Effector memory CD4-positive, alpha-beta T cell (primary cell): ENCODE data around the gene C5orf34.
A peak's percentile ranks its signal among the peaks of the same experiment; 100 is the strongest.
"Not testable (repeated sequence)": the region's sequence is repeated elsewhere in the genome, so short reads cannot be mapped to it uniquely, and the experiment has no call there.

Source experiments
- DNase-seq, 3 donors: peaks; one replicate each; pipeline ENCODE4 v3.0.0-alpha.2; 2020
- H3K27ac ChIP-seq: 2 replicates; pipeline ENCODE4 v1.7.0; 2013; ENCODE audit warnings: mild to moderate bottlenecking, low read length, moderate library complexity; ENCODE audit not compliant: insufficient read depth, poor library complexity, severe bottlenecking
- H3K27me3 ChIP-seq: replicated peaks from 2 replicates; pipeline ENCODE4 v1.7.0; 2013; ENCODE audit warnings: mild to moderate bottlenecking, low read length; ENCODE audit not compliant: insufficient read depth, control insufficient read depth, poor library complexity, severe bottlenecking
- H3K36me3 ChIP-seq: 2 replicates; pipeline ENCODE4 v1.7.0; 2013; ENCODE audit warnings: mild to moderate bottlenecking, low read length, moderate library complexity; ENCODE audit not compliant: control insufficient read depth, insufficient read depth
- H3K4me1 ChIP-seq: 2 replicates; pipeline ENCODE4 v1.7.0; 2013; ENCODE audit warnings: low read length, mild to moderate bottlenecking; ENCODE audit not compliant: control insufficient read depth, insufficient read depth, poor library complexity, severe bottlenecking
- H3K4me3 ChIP-seq: 2 replicates; pipeline ENCODE4 v1.7.0; 2013; ENCODE audit warnings: low read length, low read depth, mild to moderate bottlenecking; ENCODE audit not compliant: insufficient read depth, poor library complexity, severe bottlenecking
- H3K9me3 ChIP-seq: 2 replicates; pipeline ENCODE4 v1.7.0; 2013; ENCODE audit warnings: mild to moderate bottlenecking, low read length, moderate library complexity; ENCODE audit not compliant: control insufficient read depth

The C5orf34 gene

DNA sequence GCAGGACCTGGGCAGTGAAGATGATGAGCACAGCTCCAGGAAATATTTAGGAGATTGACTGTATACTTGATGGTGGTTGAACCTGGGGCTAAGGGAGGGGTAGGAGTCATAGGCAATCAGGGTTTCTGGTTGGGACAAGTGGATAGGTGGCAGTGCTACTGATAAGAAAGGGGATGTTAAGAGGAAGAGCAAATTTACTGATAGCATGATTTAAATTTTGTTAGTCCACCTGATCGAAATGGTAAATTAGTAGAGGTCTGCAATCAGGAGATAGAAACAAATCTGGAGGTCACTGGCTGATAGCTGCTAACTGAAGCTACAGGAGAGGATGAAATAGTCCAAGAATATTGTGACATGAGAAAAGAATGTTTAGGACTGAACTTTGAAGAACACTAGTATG, 5.7 kb upstream of the C5orf34 start:
- no peak for DNase-seq
- Histone ChIP-seq H3K27me3 (no peaks in the 10 kb centered on the region), H3K27ac (no peak overlapping the region), H3K4me1 (no peaks in the 10 kb centered on the region), H3K4me3 (no peak overlapping the region), H3K36me3 (peaks cover 2% of the 10 kb centered on the region), H3K9me3 (no peaks in the 10 kb centered on the region)

DNA sequence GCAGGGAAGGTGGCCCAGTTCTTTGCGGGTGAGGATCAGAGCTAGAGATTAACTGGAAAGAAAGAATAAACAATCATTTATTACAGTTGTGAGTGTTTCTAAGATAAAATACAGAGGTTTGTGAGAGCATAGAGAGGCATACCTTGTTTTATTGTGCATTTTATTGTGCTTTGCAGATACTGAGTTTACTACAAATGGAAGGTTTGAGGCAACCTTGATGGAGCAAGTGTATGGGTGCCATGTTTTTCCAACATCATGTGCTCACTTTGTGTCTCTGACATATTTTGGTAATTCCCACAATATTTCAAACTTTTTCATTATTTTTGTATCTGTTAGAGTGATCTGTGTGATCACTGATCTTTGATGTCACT, 715 bp upstream of the C5orf34 start:
- H3K36me3 ChIP-seq, result no peaks in the 10 kb centered on the region
- no peaks in the 10 kb centered on the region for H3K27me3 ChIP-seq
- peak overlapping the region; percentile 87 for H3K4me3 ChIP-seq
- DNase-seq, result no peak
- peak overlapping the region; percentile 81 for H3K27ac ChIP-seq
- no peaks in the 10 kb centered on the region for H3K4me1 ChIP-seq
- no peaks in the 10 kb centered on the region for H3K9me3 ChIP-seq

DNA sequence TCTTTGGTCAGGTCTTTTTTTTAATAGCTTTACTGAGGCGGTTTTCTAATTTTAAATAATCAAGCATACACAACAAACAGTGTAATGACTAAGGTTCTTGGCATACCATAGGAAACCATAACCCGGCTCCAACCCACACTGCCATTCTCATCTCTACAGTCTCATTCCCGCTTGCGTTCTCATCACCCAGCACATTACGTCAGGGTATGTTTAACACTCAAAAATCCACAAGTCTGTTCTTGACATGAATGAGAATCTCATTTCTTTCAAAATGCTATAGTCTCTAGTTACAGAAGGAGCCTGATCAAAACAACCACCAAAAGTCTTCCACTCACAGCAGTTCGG, 505 bp downstream of the C5orf34 start:
- Histone ChIP-seq H3K27me3 (no peaks in the 10 kb centered on the region), H3K27ac (peak overlapping the region; percentile 81), H3K4me1 (no peaks in the 10 kb centered on the region), H3K36me3 (no peaks in the 10 kb centered on the region), H3K4me3 (peak overlapping the region; percentile 87), H3K9me3 (no peaks in the 10 kb centered on the region)
- no peak for DNase-seq

DNA sequence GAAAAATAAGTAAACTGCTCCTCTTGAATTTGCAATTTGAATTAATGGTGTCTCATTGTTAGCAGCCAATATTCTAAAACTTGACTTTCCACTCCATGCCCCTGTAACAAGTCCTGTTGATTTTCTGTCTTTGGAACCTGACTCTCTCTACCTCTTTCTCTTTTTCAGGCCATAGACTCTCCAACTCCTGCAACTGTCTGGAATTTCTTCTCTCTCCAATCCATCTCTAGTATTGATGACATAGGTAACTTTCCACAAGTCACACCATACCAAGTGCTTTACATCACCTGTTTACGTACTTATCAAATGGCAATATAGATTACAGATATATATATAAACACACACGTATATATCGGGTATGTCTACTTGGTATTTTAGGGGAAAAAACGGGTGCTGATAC, 923 bp downstream of the C5orf34 start:
- Histone ChIP-seq H3K27me3 (no peaks in the 10 kb centered on the region), H3K9me3 (no peaks in the 10 kb centered on the region), H3K36me3 (no peaks in the 10 kb centered on the region), H3K27ac (no peak overlapping the region), H3K4me3 (peak overlapping the region; percentile 87), H3K4me1 (no peaks in the 10 kb centered on the region)
- DNase-seq, result no peak

DNA sequence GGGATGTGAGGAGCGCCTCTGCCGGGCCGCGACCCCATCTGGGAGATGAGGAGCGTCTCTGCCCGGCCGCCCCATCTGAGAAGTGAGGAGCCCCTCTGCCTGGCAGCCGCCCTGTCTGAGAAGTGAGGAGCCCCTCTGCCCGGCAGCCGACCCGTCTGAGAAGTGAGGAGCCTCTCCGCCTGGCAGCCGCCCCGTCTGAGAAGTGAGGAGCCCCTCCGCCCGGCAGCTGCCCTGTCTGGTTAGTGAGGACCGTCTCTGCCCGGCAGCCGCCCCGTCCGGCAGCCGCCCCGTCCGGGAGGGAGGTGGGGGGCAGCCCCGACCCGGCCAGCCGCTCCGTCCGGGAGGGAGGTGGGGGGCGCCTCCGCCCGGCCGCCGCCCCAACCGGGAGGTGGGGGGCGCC, 3.9 kb downstream of the C5orf34 start:
- H3K27ac ChIP-seq, H3K4me1 ChIP-seq, H3K36me3 ChIP-seq, H3K4me3 ChIP-seq, H3K27me3 ChIP-seq, DNase-seq, H3K9me3 ChIP-seq: not testable (repeated sequence)

DNA sequence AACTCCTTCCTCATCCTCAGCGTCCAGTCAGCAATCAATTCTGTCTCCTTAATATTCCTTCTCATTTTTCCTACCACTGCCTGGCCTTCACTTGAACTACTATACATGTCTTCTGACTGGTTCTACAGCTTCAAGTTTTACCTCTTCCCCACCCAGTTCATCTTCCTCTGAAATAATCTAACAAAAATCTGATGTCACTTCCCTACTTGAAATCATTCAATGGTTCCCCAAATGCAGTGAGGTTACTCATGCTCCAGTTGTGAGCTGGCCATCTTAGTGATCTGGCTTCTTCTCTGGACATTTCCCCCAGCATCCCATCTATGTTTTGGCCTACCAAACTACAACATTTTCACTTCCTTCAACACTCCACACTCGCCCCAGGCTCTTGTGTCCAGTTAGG, 16.4 kb downstream of the C5orf34 start:
- no peaks in the 10 kb centered on the region for H3K36me3 ChIP-seq
- H3K4me3 ChIP-seq, result no peak overlapping the region
- H3K4me1 ChIP-seq, result no peaks in the 10 kb centered on the region
- H3K9me3 ChIP-seq, result no peaks in the 10 kb centered on the region
- H3K27me3 ChIP-seq, result no peaks in the 10 kb centered on the region
- DNase-seq, result no peak
- H3K27ac ChIP-seq, result no peak overlapping the region

DNA sequence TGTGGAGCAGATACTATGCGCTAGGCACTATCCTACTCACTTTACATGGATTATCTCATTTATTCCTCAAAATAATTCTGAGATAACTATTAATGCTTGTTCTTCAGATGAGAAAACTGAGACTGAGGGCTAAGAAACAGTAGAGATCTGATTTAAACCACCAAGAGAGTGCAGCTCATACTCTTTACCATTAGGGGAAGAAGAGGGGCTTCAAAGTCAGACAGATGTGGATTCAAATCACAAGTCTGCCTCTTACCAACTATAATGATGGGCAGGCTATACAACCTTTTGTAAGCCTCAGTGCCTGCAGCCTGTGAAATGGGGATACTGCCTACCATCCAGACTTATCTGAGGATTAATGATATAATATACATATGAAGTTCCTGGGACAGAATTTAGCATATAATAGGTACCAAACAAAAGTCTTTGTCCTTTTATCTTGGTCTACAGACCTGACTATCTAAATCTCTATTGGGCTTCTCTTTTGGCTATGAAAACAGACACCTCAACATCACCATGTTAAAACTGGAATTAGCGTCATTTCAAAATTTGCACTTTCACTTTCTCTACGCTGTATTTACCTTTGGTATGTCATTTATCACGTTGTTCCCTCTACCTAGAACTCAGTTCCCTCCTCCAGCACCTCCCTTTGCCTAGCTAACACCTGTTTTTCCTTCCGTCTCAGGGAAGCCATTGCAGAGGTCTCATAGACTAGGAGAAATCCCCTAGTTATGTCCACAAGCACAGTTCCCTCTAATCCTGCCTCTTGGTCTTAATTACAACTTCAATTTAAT, 17.4 kb downstream of the C5orf34 start:
- DNase-seq, result no peak
- Histone ChIP-seq H3K4me3 (no peak overlapping the region), H3K36me3 (no peaks in the 10 kb centered on the region), H3K27me3 (no peaks in the 10 kb centered on the region), H3K27ac (no peak overlapping the region), H3K9me3 (no peaks in the 10 kb centered on the region), H3K4me1 (no peaks in the 10 kb centered on the region)

DNA sequence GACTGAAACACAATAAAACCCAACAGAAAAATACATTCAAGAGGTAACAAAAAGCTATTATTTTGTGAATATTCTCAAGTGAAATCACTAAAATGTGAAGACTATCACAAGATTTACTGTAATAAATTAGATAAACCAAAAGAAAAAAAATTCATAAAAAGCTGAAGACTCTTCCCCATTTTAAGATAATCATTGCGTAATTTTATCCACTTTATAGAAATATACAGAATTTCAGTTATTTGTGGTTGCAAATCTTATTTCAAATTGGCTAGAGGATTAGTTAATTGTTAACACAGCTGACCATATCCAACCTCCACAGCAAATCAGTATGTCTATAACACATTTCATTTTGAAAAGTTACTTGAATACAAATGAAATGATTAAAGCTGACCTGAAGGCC, 23.6 kb downstream of the C5orf34 start:
- Histone ChIP-seq H3K27me3 (no peaks in the 10 kb centered on the region), H3K4me3 (no peak overlapping the region), H3K4me1 (no peaks in the 10 kb centered on the region), H3K36me3 (no peaks in the 10 kb centered on the region), H3K27ac (no peak overlapping the region), H3K9me3 (no peaks in the 10 kb centered on the region)
- no peak for DNase-seq

DNA sequence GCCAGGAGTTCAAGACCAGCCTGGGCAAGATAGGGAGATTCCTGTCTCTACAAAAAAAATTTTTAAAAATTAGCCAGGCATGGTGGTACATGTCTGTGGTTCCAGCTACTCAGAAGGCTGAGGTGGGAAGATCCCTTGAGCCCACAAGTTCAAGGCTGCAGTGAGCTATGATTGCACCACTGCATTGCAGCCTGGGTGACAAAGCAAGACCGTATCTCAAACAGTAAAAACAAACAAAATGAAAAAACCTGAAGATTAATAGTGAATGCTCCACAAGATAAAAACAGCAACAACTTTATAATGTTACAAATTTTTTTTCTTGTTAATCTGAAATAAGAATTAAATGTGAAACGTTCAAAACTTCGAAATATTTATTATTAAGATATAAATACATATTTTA, 28.6 kb downstream of the C5orf34 start:
- Histone ChIP-seq H3K4me3 (no peak overlapping the region), H3K27ac (peak overlapping the region; percentile 7)

DNA sequence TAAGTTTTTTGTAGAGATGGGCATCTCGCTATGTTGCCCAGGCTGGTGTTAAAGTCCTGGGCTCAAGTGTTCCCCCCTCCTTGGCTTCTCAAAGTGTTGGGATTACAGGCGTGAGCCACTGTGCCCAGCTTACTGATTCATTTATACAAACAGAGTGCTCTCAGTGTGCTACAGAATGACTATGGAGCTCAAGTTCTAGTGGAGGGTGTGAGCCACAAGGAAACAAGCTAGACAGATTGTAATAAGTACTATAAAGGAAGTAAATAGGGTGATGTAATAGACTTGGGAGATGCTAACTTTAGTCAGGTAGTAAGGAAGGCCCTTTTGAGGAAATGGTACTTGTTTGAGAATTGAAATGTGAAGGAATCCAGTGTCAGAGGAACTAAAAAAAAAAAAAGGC, 29.5 kb downstream of the C5orf34 start:
- H3K4me1 ChIP-seq, result peaks cover 9% of the 10 kb centered on the region
- H3K9me3 ChIP-seq, result no peaks in the 10 kb centered on the region
- H3K27ac ChIP-seq, result peak overlapping the region; percentile 94
- H3K4me3 ChIP-seq, result no peak overlapping the region
- H3K36me3 ChIP-seq, result no peaks in the 10 kb centered on the region
- DNase-seq, result no peak
- H3K27me3 ChIP-seq, result no peaks in the 10 kb centered on the region

More for the DNA sequence above, 28.6 kb downstream of the C5orf34 start:
- Histone ChIP-seq H3K27me3 (no peaks in the 10 kb centered on the region), H3K9me3 (no peaks in the 10 kb centered on the region), H3K36me3 (no peaks in the 10 kb centered on the region), H3K4me1 (peaks cover 9% of the 10 kb centered on the region)
- DNase-seq, result no peak
